Suprapubic skin (tissue), 3 donors: ENCODE results near the gene LITAF.

Experiments used
- CTCF ChIP-seq, 2 donors: fragments of 200-600 bp in 1 of 2; fragments of 450-650 bp in 1 of 2; sonication (generic) in 1 of 2; IDR thresholded peaks; one replicate each; pipeline ENCODE4 v1.5.1; 2016 to 2019; ENCODE audit warnings: antibody characterized with exemption in 2 of 2, mild to moderate bottlenecking in 1 of 2, moderate library complexity in 1 of 2
- EP300 ChIP-seq: sonication (generic); formaldehyde crosslinking; IDR thresholded peaks from one replicate; pipeline ENCODE4 v1.6.1; 2017; ENCODE audit warnings: antibody characterized with exemption

GRCh38 chr16:11565665-11566064 is 21.1 kb downstream of the LITAF start:
- no peak for TF ChIP-seq CTCF (IDR thresholded peaks at IDR 0.05)
- no peak for TF ChIP-seq EP300
